H9 (cell line): ENCODE data around the gene ACOX3. TPM values are rescaled to one million over a fixed set of nuclear protein-coding genes. Genes with fewer than 3 reads are reported as not detected.

Experiments
- DNase-seq: peaks from one replicate; pipeline ENCODE4 v3.0.0-alpha.2; 2017
- H2AFZ ChIP-seq: one replicate; pipeline ENCODE4 v1.6.1; 2013; ENCODE audit warnings: mild to moderate bottlenecking, low read length, control low read depth, moderate library complexity
- H2AK5ac ChIP-seq: 2 replicates; pipeline ENCODE4 v1.6.1; 2013; ENCODE audit warnings: low read length, control low read depth, mixed read lengths; ENCODE audit not compliant: insufficient read length
- H2BK120ac ChIP-seq: one replicate; pipeline ENCODE4 v1.6.1; 2013; ENCODE audit warnings: low read depth, mild to moderate bottlenecking, low read length, control low read depth, inconsistent platforms; ENCODE audit not compliant: poor library complexity, severe bottlenecking
- H2BK12ac ChIP-seq: 2 replicates; pipeline ENCODE4 v1.6.1; 2013; ENCODE audit warnings: low read length, control low read depth, mixed read lengths, low read depth; ENCODE audit not compliant: insufficient read length
- H2BK15ac ChIP-seq: 2 replicates; pipeline ENCODE4 v1.6.1; 2013; ENCODE audit warnings: low read depth, low read length, control low read depth
- H2BK20ac ChIP-seq: one replicate; pipeline ENCODE4 v1.6.1; 2013; ENCODE audit warnings: low read depth, mild to moderate bottlenecking, low read length, control low read depth, inconsistent platforms; ENCODE audit not compliant: poor library complexity, severe bottlenecking
- H2BK5ac ChIP-seq: 2 replicates; pipeline ENCODE4 v1.6.1; 2013; ENCODE audit warnings: low read length, control low read depth, mixed read lengths; ENCODE audit not compliant: insufficient read length
- H3K14ac ChIP-seq: 2 replicates; pipeline ENCODE4 v1.6.1; 2013; ENCODE audit warnings: low read length, control low read depth; ENCODE audit not compliant: insufficient read depth
- H3K18ac ChIP-seq: 2 replicates; pipeline ENCODE4 v1.6.1; 2013; ENCODE audit warnings: low read depth, mild to moderate bottlenecking, mixed read lengths, low read length, control low read depth; ENCODE audit not compliant: insufficient read length
- H3K23ac ChIP-seq: 2 replicates; pipeline ENCODE4 v1.6.1; 2013; ENCODE audit warnings: low read length, control low read depth, mixed read lengths, low read depth; ENCODE audit not compliant: insufficient read length
- H3K23me2 ChIP-seq: 2 replicates; pipeline ENCODE4 v1.6.1; 2013; ENCODE audit warnings: low read depth, mild to moderate bottlenecking, mixed read lengths, low read length, control low read depth; ENCODE audit not compliant: insufficient read length, poor library complexity, severe bottlenecking
- H3K27ac ChIP-seq: 2 replicates; pipeline ENCODE4 v1.5.1; 2013; ENCODE audit warnings: low read length, control low read depth, mixed read lengths, low read depth; ENCODE audit not compliant: insufficient read length
- H3K27me3 ChIP-seq: 2 replicates; pipeline ENCODE4 v1.6.1; 2013; ENCODE audit warnings: low read length, control low read depth, inconsistent platforms; ENCODE audit not compliant: insufficient read depth
- H3K4ac ChIP-seq: 2 replicates; pipeline ENCODE4 v1.6.1; 2013; ENCODE audit warnings: low read depth, mild to moderate bottlenecking, control low read depth, inconsistent platforms, low read length, moderate library complexity
- H3K4me1 ChIP-seq: 2 replicates; pipeline ENCODE4 v1.6.1; 2013; ENCODE audit warnings: low read length, control low read depth, inconsistent platforms; ENCODE audit not compliant: insufficient read depth
- H3K4me2 ChIP-seq: 2 replicates; pipeline ENCODE4 v1.6.1; 2013; ENCODE audit warnings: low read length, control low read depth, mixed read lengths; ENCODE audit not compliant: insufficient read length, insufficient read depth
- H3K56ac ChIP-seq: 2 replicates; pipeline ENCODE4 v1.6.1; 2013; ENCODE audit warnings: low read depth, mild to moderate bottlenecking, mixed read lengths, low read length, control low read depth; ENCODE audit not compliant: insufficient read length
- H3K79me1 ChIP-seq: 2 replicates; pipeline ENCODE4 v1.6.1; 2013; ENCODE audit warnings: low read depth, mild to moderate bottlenecking, moderate library complexity, low read length, control low read depth, inconsistent platforms; ENCODE audit not compliant: insufficient read depth, poor library complexity, severe bottlenecking
- H3K79me2 ChIP-seq: 2 replicates; pipeline ENCODE4 v1.6.1; 2013; ENCODE audit warnings: low read length, control low read depth, inconsistent platforms; ENCODE audit not compliant: insufficient read depth
- H3K9ac ChIP-seq: 2 replicates; pipeline ENCODE4 v1.6.1; 2013; ENCODE audit warnings: low read length, control low read depth, mixed read lengths; ENCODE audit not compliant: insufficient read length; ENCODE audit errors: extremely low read depth
- H3K9me3 ChIP-seq: one replicate; pipeline ENCODE4 v1.6.1; 2013; ENCODE audit warnings: low read depth, low read length, inconsistent platforms; ENCODE audit not compliant: control insufficient read depth
- H3T11ph ChIP-seq: one replicate; pipeline ENCODE4 v1.6.1; 2013; ENCODE audit warnings: mild to moderate bottlenecking, low read length, control low read depth, inconsistent platforms
- H4K20me1 ChIP-seq: one replicate; pipeline ENCODE4 v1.6.1; 2013; ENCODE audit not compliant: control insufficient read depth, insufficient read length, insufficient read depth
- H4K5ac ChIP-seq: 2 replicates; pipeline ENCODE4 v1.6.1; 2013; ENCODE audit warnings: low read depth, mild to moderate bottlenecking, mixed read lengths, low read length, control low read depth; ENCODE audit not compliant: insufficient read length
- H4K8ac ChIP-seq: replicated peaks from 2 replicates; pipeline ENCODE4 v1.6.1; 2013; ENCODE audit warnings: low read length, control low read depth, mixed read lengths, low read depth; ENCODE audit not compliant: insufficient read length
- H4K91ac ChIP-seq: 2 replicates; pipeline ENCODE4 v1.6.1; 2013; ENCODE audit warnings: low read depth, mild to moderate bottlenecking, moderate library complexity, mixed read lengths, low read length, control low read depth; ENCODE audit not compliant: insufficient read length
- H3K27ac Mint-ChIP-seq, 3 experiments: 2 replicates in 2 of 3; 3 replicates in 1 of 3; pipeline ENCODE4 v1.8.0; 2020 to 2021; ENCODE audit warnings: mixed read lengths in 3 of 3, mild to moderate bottlenecking in 1 of 3, moderate library complexity in 1 of 3
- H3K27me3 Mint-ChIP-seq: 2 replicates; pipeline ENCODE4 v1.8.0; 2021; ENCODE audit warnings: low read depth, mild to moderate bottlenecking, moderate library complexity, mixed read lengths
- H3K36me3 Mint-ChIP-seq, 3 experiments: 2 replicates in 2 of 3; 3 replicates in 1 of 3; pipeline ENCODE4 v1.8.0; 2020 to 2021; ENCODE audit warnings: low read depth in 3 of 3, mixed read lengths in 3 of 3; ENCODE audit not compliant: insufficient read depth in 1 of 3
- H3K4me1 Mint-ChIP-seq, 2 experiments: 2 replicates each; pipeline ENCODE4 v1.8.0; 2020; ENCODE audit warnings: mixed read lengths in 2 of 2
- H3K4me3 Mint-ChIP-seq, 2 experiments: 2 replicates in 1 of 2; 3 replicates in 1 of 2; pipeline ENCODE4 v1.8.0; 2020 to 2021; ENCODE audit warnings: mild to moderate bottlenecking in 2 of 2, mixed read lengths in 2 of 2, moderate library complexity in 1 of 2
- H3K9me3 Mint-ChIP-seq, 2 experiments: 2 replicates in 1 of 2; 3 replicates in 1 of 2; pipeline ENCODE4 v1.8.0; 2020; ENCODE audit warnings: mild to moderate bottlenecking in 2 of 2, mixed read lengths in 2 of 2, moderate library complexity in 1 of 2
- WGBS: extraction: QIAGEN DNeasy Blood & Tissue Kit; methylation state at CpG from one replicate; pipeline ENCODE4 v1.1.7; 2013; ENCODE audit warnings: missing lambda C conversion rate, low lambda C conversion rate, mixed read lengths; ENCODE audit not compliant: insufficient read length; ENCODE audit errors: extremely low coverage; 5-methylcytosine and 5-hydroxymethylcytosine counted together
- total RNA-seq: library from RNA; stranded (reverse); gene quantifications from 2 replicates; pipeline ENCODE4 v1.2.1, GENCODE V29; 2021
- TF ChIP-seq, protein P1 (sequence below): fragments of 200-600 bp; sonication (generic); conservative IDR thresholded peaks from 3 replicates; pipeline ENCODE4 v1.8.0; 2021; ENCODE audit warnings: antibody characterized with exemption, mild to moderate bottlenecking

Gene ACOX3
- total RNA-seq, 1 experiment from 2014 or later = 13.8 TPM

DNA sequence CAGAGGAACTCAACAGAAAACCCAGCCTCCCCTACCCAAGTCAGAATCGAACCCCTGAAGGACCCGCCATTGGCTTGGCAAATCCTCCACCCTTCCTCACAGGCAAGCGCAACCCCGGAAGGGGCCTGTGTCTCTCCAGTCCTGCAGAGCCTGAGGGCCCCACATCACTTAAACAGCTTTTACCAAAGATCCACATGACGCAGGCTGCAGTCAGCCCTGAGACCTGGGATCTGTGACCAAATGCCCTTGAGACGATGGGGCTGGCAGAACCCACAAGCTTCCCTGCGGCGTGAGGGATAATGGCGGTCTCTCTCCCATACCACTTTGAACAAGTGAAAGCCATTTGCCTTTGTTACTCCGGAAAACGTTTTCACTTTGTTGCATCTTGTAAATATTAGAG is 54.9 kb downstream of the ACOX3 start:
- H3K23me2 ChIP-seq = no peaks in the 10 kb centered on the region
- H3K4ac ChIP-seq = no peak overlapping the region
- H4K8ac ChIP-seq = no peak overlapping the region
- Mint-ChIP-seq H3K9me3 (no peaks in the 10 kb centered on the region), H3K27me3 (no peaks in the 10 kb centered on the region; the same call in 1 of the 2 replicates), H3K4me1 (peaks cover 3 to 4% of the 10 kb centered on the region in 2 experiments; a peak in 2 of 4 replicates), H3K36me3 (peaks cover 3 to 6% (median 6%) of the 10 kb centered on the region in 3 experiments; a peak in 3 of 7 replicates), H3K4me3 (no peak overlapping the region), H3K27ac (peak overlapping the region in 1 of 3 experiments; percentile 91; a peak in 1 of 7 replicates)
- no peak overlapping the region for H3K56ac ChIP-seq
- no peak overlapping the region for H2BK5ac ChIP-seq
- TF ChIP-seq, protein P1, sequence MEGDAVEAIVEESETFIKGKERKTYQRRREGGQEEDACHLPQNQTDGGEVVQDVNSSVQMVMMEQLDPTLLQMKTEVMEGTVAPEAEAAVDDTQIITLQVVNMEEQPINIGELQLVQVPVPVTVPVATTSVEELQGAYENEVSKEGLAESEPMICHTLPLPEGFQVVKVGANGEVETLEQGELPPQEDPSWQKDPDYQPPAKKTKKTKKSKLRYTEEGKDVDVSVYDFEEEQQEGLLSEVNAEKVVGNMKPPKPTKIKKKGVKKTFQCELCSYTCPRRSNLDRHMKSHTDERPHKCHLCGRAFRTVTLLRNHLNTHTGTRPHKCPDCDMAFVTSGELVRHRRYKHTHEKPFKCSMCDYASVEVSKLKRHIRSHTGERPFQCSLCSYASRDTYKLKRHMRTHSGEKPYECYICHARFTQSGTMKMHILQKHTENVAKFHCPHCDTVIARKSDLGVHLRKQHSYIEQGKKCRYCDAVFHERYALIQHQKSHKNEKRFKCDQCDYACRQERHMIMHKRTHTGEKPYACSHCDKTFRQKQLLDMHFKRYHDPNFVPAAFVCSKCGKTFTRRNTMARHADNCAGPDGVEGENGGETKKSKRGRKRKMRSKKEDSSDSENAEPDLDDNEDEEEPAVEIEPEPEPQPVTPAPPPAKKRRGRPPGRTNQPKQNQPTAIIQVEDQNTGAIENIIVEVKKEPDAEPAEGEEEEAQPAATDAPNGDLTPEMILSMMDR = no peak
- WGBS = no CpG with 5 or more reads among the region's 11 CpGs
- no peak overlapping the region for H2BK120ac ChIP-seq
- no peak overlapping the region for H3K4me2 ChIP-seq
- H2BK15ac ChIP-seq = no peak overlapping the region
- no peaks in the 10 kb centered on the region for H3K79me2 ChIP-seq
- H3K27me3 ChIP-seq = no peaks in the 10 kb centered on the region
- no peak overlapping the region for H3K9ac ChIP-seq
- H4K20me1 ChIP-seq = no peaks in the 10 kb centered on the region
- H4K91ac ChIP-seq = no peak overlapping the region
- H3K23ac ChIP-seq = no peak overlapping the region
- H3T11ph ChIP-seq = no peak overlapping the region
- H4K5ac ChIP-seq = no peak overlapping the region
- no peaks in the 10 kb centered on the region for H3K4me1 ChIP-seq
- no peak overlapping the region for H2AK5ac ChIP-seq
- H2BK12ac ChIP-seq = no peak overlapping the region
- no peaks in the 10 kb centered on the region for H3K9me3 ChIP-seq
- no peak overlapping the region for H2BK20ac ChIP-seq
- no peak for DNase-seq
- H3K79me1 ChIP-seq = no peaks in the 10 kb centered on the region
- H3K14ac ChIP-seq = no peak overlapping the region
- H3K27ac ChIP-seq = no peak overlapping the region
- H2AFZ ChIP-seq = no peak overlapping the region
- no peak overlapping the region for H3K18ac ChIP-seq
